ENCODE measurements around the gene CBFB. TPM values are rescaled to one million over a fixed set of nuclear protein-coding genes. Genes with fewer than 3 reads are reported as not detected.

CBFB gene
- total RNA-seq, 1 experiment from 2014 or later, result 50.6 TPM

DNA sequence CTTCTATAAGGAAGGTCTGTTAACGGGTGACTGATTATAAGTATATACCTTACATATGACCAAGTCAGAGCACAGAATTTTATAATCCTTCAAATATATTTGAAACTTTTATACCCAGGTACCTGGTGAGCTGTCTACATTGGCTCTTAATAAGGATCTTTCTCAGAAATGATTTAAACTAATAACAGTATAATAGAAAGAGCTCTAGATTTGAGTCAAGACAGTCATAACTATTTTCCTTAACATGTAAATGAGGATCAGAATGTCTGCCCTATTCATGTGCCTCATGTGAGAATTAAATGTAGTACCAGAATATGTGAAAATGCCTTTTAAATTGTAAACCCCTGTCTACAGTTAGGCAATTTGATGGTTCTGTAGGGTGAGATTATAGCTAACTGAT lies 14.5 kb downstream of the CBFB start:
- POLR2A ChIA-PET (ENCODE audit: unreplicated experiment), result no interaction called here

DNA sequence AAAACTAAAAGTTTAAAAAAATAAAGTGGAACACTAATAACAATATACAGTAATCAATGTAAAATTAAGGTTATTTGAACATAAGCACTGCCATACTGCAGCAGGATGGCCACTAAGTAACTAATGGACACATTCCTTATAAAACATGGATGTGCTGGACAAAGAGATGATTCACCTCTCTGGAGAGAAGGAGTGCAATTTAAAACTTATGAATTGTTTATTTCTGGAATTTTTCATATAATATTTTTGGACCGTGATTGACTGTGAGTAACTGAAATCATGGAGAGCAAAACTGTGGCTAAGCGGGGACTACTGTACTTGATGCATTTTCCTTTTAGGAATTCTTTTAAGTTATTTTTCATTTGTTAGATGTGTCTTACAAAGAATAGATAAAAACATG lies 21.8 kb downstream of the CBFB start:
- peaks cover 41% of the 10 kb centered on the region for H3K79me2 ChIP-seq (ENCODE audit: low read length)
- H3K4me2 ChIP-seq (ENCODE audit: low read length), result no peak overlapping the region
- H3F3A ChIP-seq (ENCODE audit: low read length, unreplicated experiment), result peaks cover 6% of the 10 kb centered on the region
- ChIA-PET POLR2A (ENCODE audit: unreplicated experiment) (interaction anchor here (0.6 kb wide), 2 partner anchors 53 to 295 kb away, joined by 5 to 16 read pairs; no protein-coding TSS in a partner anchor), CTCF (interaction anchor here (0.7 kb wide), 1 partner anchor 132 kb away, joined by 5 read pairs; no protein-coding TSS in a partner anchor)
- intact Hi-C loops (cut with micrococcal nuclease), result no loop called here
- H4K20me1 ChIP-seq (ENCODE audit: low read length), result no peaks in the 10 kb centered on the region
- BruUV-seq (replicated peaks), result no TSS peak
- ATAC-seq (no peak), DNase-seq (no peak)
- TF ChIP-seq EZH2 (IDR thresholded peaks at IDR 0.05; ENCODE audit: low read length, unreplicated experiment) (no peak), EZH2phosphoT487 (IDR thresholded peaks at IDR 0.05; ENCODE audit: borderline replicate concordance, low read length) (no peak)
- TF ChIP-seq, protein P1, sequence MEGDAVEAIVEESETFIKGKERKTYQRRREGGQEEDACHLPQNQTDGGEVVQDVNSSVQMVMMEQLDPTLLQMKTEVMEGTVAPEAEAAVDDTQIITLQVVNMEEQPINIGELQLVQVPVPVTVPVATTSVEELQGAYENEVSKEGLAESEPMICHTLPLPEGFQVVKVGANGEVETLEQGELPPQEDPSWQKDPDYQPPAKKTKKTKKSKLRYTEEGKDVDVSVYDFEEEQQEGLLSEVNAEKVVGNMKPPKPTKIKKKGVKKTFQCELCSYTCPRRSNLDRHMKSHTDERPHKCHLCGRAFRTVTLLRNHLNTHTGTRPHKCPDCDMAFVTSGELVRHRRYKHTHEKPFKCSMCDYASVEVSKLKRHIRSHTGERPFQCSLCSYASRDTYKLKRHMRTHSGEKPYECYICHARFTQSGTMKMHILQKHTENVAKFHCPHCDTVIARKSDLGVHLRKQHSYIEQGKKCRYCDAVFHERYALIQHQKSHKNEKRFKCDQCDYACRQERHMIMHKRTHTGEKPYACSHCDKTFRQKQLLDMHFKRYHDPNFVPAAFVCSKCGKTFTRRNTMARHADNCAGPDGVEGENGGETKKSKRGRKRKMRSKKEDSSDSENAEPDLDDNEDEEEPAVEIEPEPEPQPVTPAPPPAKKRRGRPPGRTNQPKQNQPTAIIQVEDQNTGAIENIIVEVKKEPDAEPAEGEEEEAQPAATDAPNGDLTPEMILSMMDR (conservative IDR thresholded peaks at IDR 0.05; ENCODE audit: low read depth, low read length), result no peak
- no peaks in the 10 kb centered on the region for H3K9me3 ChIP-seq (ENCODE audit: low read length)
- no peak overlapping the region for H2AFZ ChIP-seq (ENCODE audit: low read length)
- H3K36me3 ChIP-seq (ENCODE audit: low read depth, low read length), result 0 out of 2 replicates have a peak, but pooled peaks cover 3% of the 10 kb centered on the region
- no peak overlapping the region for H3K9ac ChIP-seq (ENCODE audit: low read length)
- H3K9me2 ChIP-seq (replicated peaks; ENCODE audit: low read length), result no peaks in the 10 kb centered on the region
- no peak overlapping the region for H3K27ac ChIP-seq (ENCODE audit: low read length)
- H3K27me3 ChIP-seq (ENCODE audit: low read length), result no peaks in the 10 kb centered on the region
- no peak overlapping the region for H3K4me3 ChIP-seq (ENCODE audit: low read length)
- peaks cover 5% of the 10 kb centered on the region; the same call in 1 of the 2 replicates for H3K4me1 ChIP-seq (ENCODE audit: insufficient read depth, low read length)

More for the DNA sequence above, 14.5 kb downstream of the CBFB start:
- no peaks in the 10 kb centered on the region for H3K9me2 ChIP-seq (replicated peaks; ENCODE audit: low read length)
- H2AFZ ChIP-seq (ENCODE audit: low read length), result no peak overlapping the region
- TF ChIP-seq EZH2 (IDR thresholded peaks at IDR 0.05; ENCODE audit: low read length, unreplicated experiment) (no peak), EZH2phosphoT487 (IDR thresholded peaks at IDR 0.05; ENCODE audit: borderline replicate concordance, low read length) (no peak)
- TF ChIP-seq, protein P1 (conservative IDR thresholded peaks at IDR 0.05; ENCODE audit: low read depth, low read length), result no peak
- H3K27me3 ChIP-seq (ENCODE audit: low read length), result no peaks in the 10 kb centered on the region
- no peak overlapping the region for H3K9ac ChIP-seq (ENCODE audit: low read length)
- 0 out of 2 replicates have a peak, but pooled peaks cover 10% of the 10 kb centered on the region for H3K36me3 ChIP-seq (ENCODE audit: low read depth, low read length)
- peaks cover 54% of the 10 kb centered on the region for H3K79me2 ChIP-seq (ENCODE audit: low read length)
- H3K4me2 ChIP-seq (ENCODE audit: low read length), result no peak overlapping the region
- H3K4me3 ChIP-seq (ENCODE audit: low read length), result no peak overlapping the region
- CTCF ChIA-PET, result no interaction called here
- no peak for DNase-seq
- no peak for ATAC-seq
- intact Hi-C loops (cut with micrococcal nuclease), result loop anchor here (5.0 kb wide), 1 partner anchor 49 kb away; no protein-coding TSS in a partner anchor
- no TSS peak for BruUV-seq (replicated peaks)
- H3K9me3 ChIP-seq (ENCODE audit: low read length), result no peaks in the 10 kb centered on the region
- H3K4me1 ChIP-seq (ENCODE audit: insufficient read depth, low read length), result no peaks in the 10 kb centered on the region
- no peaks in the 10 kb centered on the region for H3F3A ChIP-seq (ENCODE audit: low read length, unreplicated experiment)
- 0 out of 2 replicates have a peak, but pooled peaks cover 3% of the 10 kb centered on the region for H4K20me1 ChIP-seq (ENCODE audit: low read length)
- no peak overlapping the region for H3K27ac ChIP-seq (ENCODE audit: low read length)

DNA sequence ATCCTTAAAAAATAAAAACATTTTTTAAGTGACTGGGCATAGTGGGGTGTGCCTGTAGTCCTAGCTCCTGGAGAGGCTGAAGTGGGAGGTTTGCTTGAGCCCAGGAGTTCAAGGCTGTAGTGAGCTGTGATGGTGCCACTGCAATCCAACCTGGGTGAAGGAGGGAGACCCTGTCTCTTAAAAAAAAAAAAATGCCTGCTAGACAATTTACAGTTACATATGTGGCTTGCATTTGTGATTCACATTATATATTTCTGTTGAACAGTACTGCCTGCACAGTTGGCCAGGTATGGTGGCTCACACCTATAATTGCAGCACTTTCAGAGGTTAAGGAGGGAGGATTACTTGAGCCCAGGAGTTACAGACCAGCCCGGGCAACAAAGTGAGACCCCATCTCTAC lies 23.4 kb downstream of the CBFB start:
- intact Hi-C loops (cut with micrococcal nuclease), result no loop called here
- H3K27ac ChIP-seq (ENCODE audit: low read length), result no peak overlapping the region
- no peaks in the 10 kb centered on the region for H3K27me3 ChIP-seq (ENCODE audit: low read length)
- H3K4me3 ChIP-seq (ENCODE audit: low read length), result no peak overlapping the region
- H3K79me2 ChIP-seq (ENCODE audit: low read length), result peaks cover 50% of the 10 kb centered on the region
- TF ChIP-seq, protein P1 (conservative IDR thresholded peaks at IDR 0.05; ENCODE audit: low read depth, low read length), result no peak
- no peak for TF ChIP-seq EZH2phosphoT487 (IDR thresholded peaks at IDR 0.05; ENCODE audit: borderline replicate concordance, low read length)
- no peak for TF ChIP-seq EZH2 (IDR thresholded peaks at IDR 0.05; ENCODE audit: low read length, unreplicated experiment)
- ChIA-PET POLR2A (ENCODE audit: unreplicated experiment) (no interaction called here), CTCF (no interaction called here)
- H3K4me1 ChIP-seq (ENCODE audit: insufficient read depth, low read length), result peaks cover 13% of the 10 kb centered on the region
- H3K36me3 ChIP-seq (ENCODE audit: low read depth, low read length), result no peaks in the 10 kb centered on the region
- H3K9me3 ChIP-seq (ENCODE audit: low read length), result no peaks in the 10 kb centered on the region
- ATAC-seq (no peak), DNase-seq (no peak)
- H3F3A ChIP-seq (ENCODE audit: low read length, unreplicated experiment), result peaks cover 11% of the 10 kb centered on the region
- no TSS peak for BruUV-seq (replicated peaks)
- no peak overlapping the region for H3K9ac ChIP-seq (ENCODE audit: low read length)
- H3K4me2 ChIP-seq (ENCODE audit: low read length), result no peak overlapping the region
- no peak overlapping the region for H2AFZ ChIP-seq (ENCODE audit: low read length)
- H4K20me1 ChIP-seq (ENCODE audit: low read length), result 0 out of 2 replicates have a peak, but pooled peaks cover 4% of the 10 kb centered on the region
- no peaks in the 10 kb centered on the region for H3K9me2 ChIP-seq (replicated peaks; ENCODE audit: low read length)

All from PC-3 (cell line).